Smooth muscle cell (in vitro differentiated cells): Measurements from ENCODE around the gene RPUSD2. TPM values are rescaled to one million over a fixed set of nuclear protein-coding genes. Genes with fewer than 3 reads are reported as not detected.

Experiments used
- DNase-seq: peaks from one replicate; lab custom pipeline; 2025; ENCODE audit not compliant: unreplicated experiment; lab: John Stamatoyannopoulos, UW
- H2AFZ ChIP-seq: fragments of 200-600 bp; sonication (generic); 2 replicates; pipeline ENCODE4 v1.6.0; 2016; ENCODE audit warnings: antibody characterized with exemption, low read depth, mild to moderate bottlenecking
- H3F3A ChIP-seq: fragments of 200-600 bp; sonication (generic); 2 replicates; pipeline ENCODE4 v1.6.0; 2017; ENCODE audit warnings: antibody characterized with exemption, low read depth
- H3K27ac ChIP-seq: fragments of 200-600 bp; sonication (generic); 2 replicates; pipeline ENCODE4 v1.5.1; 2016; ENCODE audit warnings: low read depth, mild to moderate bottlenecking
- H3K27me3 ChIP-seq: fragments of 200-600 bp; sonication (generic); 2 replicates; pipeline ENCODE4 v1.6.1; 2016; ENCODE audit warnings: low read depth, mild to moderate bottlenecking
- H3K36me3 ChIP-seq: fragments of 200-600 bp; sonication (generic); 2 replicates; pipeline ENCODE4 v1.5.1; 2016; ENCODE audit warnings: low read depth
- H3K4me1 ChIP-seq: fragments of 200-600 bp; sonication (generic); 2 replicates; pipeline ENCODE4 v1.5.1; 2016; ENCODE audit warnings: low read depth
- H3K4me2 ChIP-seq: fragments of 200-600 bp; sonication (generic); 2 replicates; pipeline ENCODE4 v1.6.0; 2016; ENCODE audit warnings: mild to moderate bottlenecking
- H3K4me3 ChIP-seq: fragments of 200-600 bp; sonication (generic); 2 replicates; pipeline ENCODE4 v1.5.1; 2016; ENCODE audit warnings: mild to moderate bottlenecking
- H3K79me2 ChIP-seq: fragments of 200-600 bp; sonication (generic); 2 replicates; pipeline ENCODE4 v1.6.0; 2016; ENCODE audit warnings: low read depth, mild to moderate bottlenecking
- H3K9ac ChIP-seq: fragments of 200-600 bp; sonication (generic); 2 replicates; pipeline ENCODE4 v1.6.0; 2016; ENCODE audit warnings: low read depth
- H3K9me3 ChIP-seq: fragments of 200-600 bp; sonication (generic); replicated peaks from 2 replicates; pipeline ENCODE4 v1.5.1; 2016; ENCODE audit warnings: low read depth
- H4K20me1 ChIP-seq: fragments of 200-600 bp; sonication (generic); 2 replicates; pipeline ENCODE4 v1.6.0; 2016; ENCODE audit warnings: low read depth
- CTCF ChIP-seq: fragments of 200-600 bp; sonication (generic); IDR thresholded peaks from 2 replicates; pipeline ENCODE4 v1.5.1; 2017; ENCODE audit warnings: borderline replicate concordance, mild to moderate bottlenecking, antibody characterized with exemption; ENCODE audit not compliant: insufficient read depth, poor library complexity, severe bottlenecking
- WGBS: methylation state at CpG from one replicate; pipeline ENCODE4 v1.1.7; 2016; ENCODE audit warnings: low lambda C conversion rate; 5-methylcytosine and 5-hydroxymethylcytosine counted together
- polyA plus RNA-seq: library from polyadenylated mRNA; unstranded; fragments of >200 nt; fragmentation: Nextera tagmentation; extraction: Ambion mirVana; gene quantifications from 2 replicates; pipeline ENCODE4 v1.2.1, GENCODE V29; 2016
- total RNA-seq: library from RNA; depleted of rRNA; stranded (reverse); fragments of >200 nt; gene quantifications from 2 replicates; pipeline ENCODE4 v1.2.3, GENCODE V29; 2014

The RPUSD2 gene
- total and polyA plus RNA-seq, 2 experiments from 2014 or later = 6.8 to 17.6 TPM

GRCh38 chr15:40600956-40601355 is 31.9 kb downstream of the RPUSD2 start:
- H2AFZ ChIP-seq = no peak overlapping the region
- DNase-seq = no peak
- no peaks in the 10 kb centered on the region for H4K20me1 ChIP-seq
- no peaks in the 10 kb centered on the region for H3K27me3 ChIP-seq
- no peak overlapping the region for H3K27ac ChIP-seq
- H3K36me3 ChIP-seq = no peaks in the 10 kb centered on the region
- H3K4me3 ChIP-seq = no peak overlapping the region
- 94% methylated on average over 12 of the region's 12 CpGs for WGBS
- H3K79me2 ChIP-seq = peaks cover 30% of the 10 kb centered on the region
- H3K4me1 ChIP-seq = no peaks in the 10 kb centered on the region
- no peak for TF ChIP-seq CTCF
- H3K9ac ChIP-seq = no peak overlapping the region
- no peaks in the 10 kb centered on the region for H3K9me3 ChIP-seq
- no peak overlapping the region for H3K4me2 ChIP-seq
- H3F3A ChIP-seq = no peaks in the 10 kb centered on the region

- H3K36me3 ChIP-seq = no peaks in the 10 kb centered on the region
- H2AFZ ChIP-seq = no peak overlapping the region
Observed at GRCh38 chr15:40603935-40604334, 34.8 kb downstream of the RPUSD2 start.

GRCh38 chr15:40613080-40613479 is 44.0 kb downstream of the RPUSD2 start:
- WGBS = 90% methylated on average over 5 of the region's 5 CpGs
- Histone ChIP-seq H3K4me1 (no peaks in the 10 kb centered on the region), H3K27ac (no peak overlapping the region), H3K4me2 (no peak overlapping the region), H3F3A (no peaks in the 10 kb centered on the region), H3K79me2 (no peaks in the 10 kb centered on the region), H3K9ac (no peak overlapping the region), H3K36me3 (no peaks in the 10 kb centered on the region), H2AFZ (no peak overlapping the region), H4K20me1 (no peaks in the 10 kb centered on the region), H3K4me3 (no peak overlapping the region), H3K27me3 (no peaks in the 10 kb centered on the region), H3K9me3 (no peaks in the 10 kb centered on the region)
- no peak for TF ChIP-seq CTCF
- DNase-seq = no peak

More at GRCh38 chr15:40603935-40604334, 34.8 kb downstream of the RPUSD2 start:
- H3K27ac ChIP-seq = no peak overlapping the region
- no peaks in the 10 kb centered on the region for H4K20me1 ChIP-seq
- H3K9me3 ChIP-seq = no peaks in the 10 kb centered on the region
- H3K4me2 ChIP-seq = no peak overlapping the region
- H3K27me3 ChIP-seq = no peaks in the 10 kb centered on the region
- peaks cover 4% of the 10 kb centered on the region for H3K79me2 ChIP-seq
- no peak overlapping the region for H3K4me3 ChIP-seq
- no peak for DNase-seq
- no peaks in the 10 kb centered on the region for H3F3A ChIP-seq
- no peak for TF ChIP-seq CTCF
- H3K4me1 ChIP-seq = no peaks in the 10 kb centered on the region
- no peak overlapping the region for H3K9ac ChIP-seq

- Histone ChIP-seq H3K4me2 (no peak overlapping the region), H3K4me3 (no peak overlapping the region), H3K4me1 (no peaks in the 10 kb centered on the region), H3K27me3 (no peaks in the 10 kb centered on the region), H2AFZ (no peak overlapping the region), H3K36me3 (peaks cover 10% of the 10 kb centered on the region), H4K20me1 (no peaks in the 10 kb centered on the region), H3K9me3 (no peaks in the 10 kb centered on the region), H3K9ac (no peak overlapping the region), H3K79me2 (no peaks in the 10 kb centered on the region), H3K27ac (no peak overlapping the region), H3F3A (no peaks in the 10 kb centered on the region)
- no peak for TF ChIP-seq CTCF
- no peak for DNase-seq
- WGBS = 100% methylated on average over 2 of the region's 2 CpGs
Observed at GRCh38 chr15:40618023-40618422, 48.9 kb downstream of the RPUSD2 start.
